IMR-90 (cell line): Measurements from ENCODE around the gene KLF2. TPM values are rescaled to one million over a fixed set of nuclear protein-coding genes. Genes with fewer than 3 reads are reported as not detected.

Experiments
- ATAC-seq: fragments of 200-7000 bp; cut with Tn5 transposase; 2 replicates; pipeline ENCODE4 v1.9.1; 2020; ENCODE audit warnings: low read depth, mild to moderate bottlenecking, moderate library complexity
- BruUV-seq: library from RNA; stranded (reverse); fragments of 400-500 nt; replicated peaks from 2 replicates; lab custom pipeline; 2021; lab: Mats Ljungman, UMichigan
- CTCF ChIA-PET: fragments of 300-600 bp; formaldehyde crosslinking; extraction: SDS; loops from one replicate; lab custom pipeline; 2021; ENCODE audit warnings: antibody characterized with exemption; lab: Yijun Ruan, JAX
- POLR2A ChIA-PET: fragments of 300-600 bp; sonication (Branson Sonifier 250); formaldehyde crosslinking; loops from one replicate; lab custom pipeline; 2022; ENCODE audit warnings: antibody characterized with exemption; ENCODE audit not compliant: unreplicated experiment; lab: Charles Lee
- DNase-seq: peaks from one replicate; pipeline ENCODE4 v3.0.0; 2013
- H2AFZ ChIP-seq: replicated peaks from 2 replicates; pipeline ENCODE3; 2013; ENCODE audit warnings: low read length, mild to moderate bottlenecking; ENCODE audit not compliant: poor library complexity
- H2AK5ac ChIP-seq: 2 replicates; pipeline ENCODE4 v1.6.1; 2013; ENCODE audit warnings: low read depth, low read length, inconsistent platforms
- H2AK9ac ChIP-seq: replicated peaks from 2 replicates; pipeline ENCODE3; 2013; ENCODE audit warnings: mild to moderate bottlenecking, low read depth, low read length, moderate library complexity; ENCODE audit not compliant: poor library complexity
- H2BK120ac ChIP-seq: 2 replicates; pipeline ENCODE4 v1.6.1; 2013; ENCODE audit warnings: low read depth, low read length, inconsistent platforms
- H2BK15ac ChIP-seq: 3 replicates; pipeline ENCODE4 v1.6.1; 2013; ENCODE audit warnings: low read depth, low read length, inconsistent platforms
- H2BK20ac ChIP-seq: 2 replicates; pipeline ENCODE4 v1.6.1; 2013; ENCODE audit warnings: low read depth, mild to moderate bottlenecking, inconsistent platforms, low read length, moderate library complexity
- H2BK5ac ChIP-seq: 2 replicates; pipeline ENCODE4 v1.6.1; 2013; ENCODE audit warnings: mild to moderate bottlenecking, low read depth, low read length, inconsistent platforms; ENCODE audit not compliant: poor library complexity, severe bottlenecking
- H3K14ac ChIP-seq: replicated peaks from 2 replicates; pipeline ENCODE4 v1.6.1; 2013; ENCODE audit warnings: low read depth, low read length, inconsistent platforms
- H3K18ac ChIP-seq: 2 replicates; pipeline ENCODE4 v1.6.1; 2013; ENCODE audit warnings: low read depth, low read length, control low read depth
- H3K23ac ChIP-seq: 2 replicates; pipeline ENCODE4 v1.6.1; 2013; ENCODE audit warnings: low read depth, low read length, inconsistent platforms
- H3K27ac ChIP-seq: 2 replicates; pipeline ENCODE4 v1.5.1; 2013; ENCODE audit warnings: mild to moderate bottlenecking, control low read depth, low read length; ENCODE audit not compliant: insufficient read depth
- H3K27me3 ChIP-seq: 2 replicates; pipeline ENCODE4 v1.6.1; 2013; ENCODE audit warnings: low read length; ENCODE audit not compliant: control insufficient read depth, insufficient read depth
- H3K36me3 ChIP-seq: 2 replicates; pipeline ENCODE4 v1.6.1; 2013; ENCODE audit warnings: low read length, mixed read lengths; ENCODE audit not compliant: control insufficient read depth, insufficient read depth
- H3K4ac ChIP-seq: 2 replicates; pipeline ENCODE4 v1.6.1; 2013; ENCODE audit warnings: low read depth, low read length, inconsistent platforms
- H3K4me1 ChIP-seq: 2 replicates; pipeline ENCODE4 v1.6.1; 2013; ENCODE audit warnings: low read length, mixed read lengths; ENCODE audit not compliant: control insufficient read depth, insufficient read depth
- H3K4me2 ChIP-seq: 2 replicates; pipeline ENCODE4 v1.6.1; 2013; ENCODE audit warnings: low read depth, mild to moderate bottlenecking, control low read depth, low read length, moderate library complexity
- H3K4me3 ChIP-seq: 2 replicates; pipeline ENCODE4 v1.5.1; 2013; ENCODE audit warnings: low read depth, mild to moderate bottlenecking, control low read depth, low read length, moderate library complexity; ENCODE audit not compliant: insufficient read depth
- H3K56ac ChIP-seq: 2 replicates; pipeline ENCODE4 v1.6.1; 2013; ENCODE audit warnings: low read length, inconsistent platforms; ENCODE audit not compliant: insufficient read depth; ENCODE audit errors: extremely low read depth
- H3K79me1 ChIP-seq, 2 experiments: 2 replicates each; pipeline ENCODE4 v1.6.1; 2013; ENCODE audit warnings: low read length in 2 of 2, inconsistent platforms in 1 of 2, low read depth in 1 of 2
- H3K9ac ChIP-seq: 2 replicates; pipeline ENCODE4 v1.6.1; 2013; ENCODE audit warnings: low read depth, low read length, control low read depth
- H3K9me1 ChIP-seq: 2 replicates; pipeline ENCODE4 v1.6.1; 2013; ENCODE audit warnings: low read length, inconsistent platforms; ENCODE audit not compliant: insufficient read depth
- H3K9me3 ChIP-seq: 2 replicates; pipeline ENCODE4 v1.6.1; 2013; ENCODE audit warnings: low read length; ENCODE audit not compliant: control insufficient read depth, insufficient read depth
- H4K20me1 ChIP-seq: 2 replicates; pipeline ENCODE4 v1.6.1; 2013; ENCODE audit warnings: low read length, inconsistent platforms; ENCODE audit not compliant: insufficient read depth
- H4K5ac ChIP-seq: 2 replicates; pipeline ENCODE4 v1.6.1; 2013; ENCODE audit warnings: mild to moderate bottlenecking, low read depth, low read length, control low read depth
- H4K8ac ChIP-seq, 2 experiments: 2 replicates each; pipeline ENCODE4 v1.6.1; 2013; ENCODE audit warnings: low read depth in 2 of 2, low read length in 2 of 2, control low read depth in 1 of 2, inconsistent platforms in 1 of 2
- H4K91ac ChIP-seq: 2 replicates; pipeline ENCODE4 v1.6.1; 2013; ENCODE audit warnings: low read depth, low read length, inconsistent platforms; ENCODE audit not compliant: insufficient read depth
- BHLHE40 ChIP-seq: fragments of 150-350 bp; IDR thresholded peaks from 2 replicates; pipeline ENCODE4 v1.6.1; 2016; ENCODE audit warnings: mild to moderate bottlenecking, low read depth, low read length
- CHD1 ChIP-seq: IDR thresholded peaks from 2 replicates; pipeline ENCODE4 v1.6.1; 2012; ENCODE audit warnings: low read depth, low read length, improper control_type of control experiment
- FOS ChIP-seq: fragments of 150-350 bp; IDR thresholded peaks from 2 replicates; pipeline ENCODE4 v1.6.1; 2016; ENCODE audit warnings: low read depth, low read length
- MAZ ChIP-seq: IDR thresholded peaks from 2 replicates; pipeline ENCODE4 v1.6.1; 2012; ENCODE audit warnings: low read depth, mild to moderate bottlenecking, low read length, improper control_type of control experiment, moderate library complexity, borderline replicate concordance
- MXI1 ChIP-seq: IDR thresholded peaks from 2 replicates; pipeline ENCODE4 v1.6.1; 2012; ENCODE audit warnings: low read depth, mild to moderate bottlenecking, low read length, moderate library complexity, borderline replicate concordance
- NFE2L2 ChIP-seq: fragments of 150-350 bp; IDR thresholded peaks from 2 replicates; pipeline ENCODE4 v1.6.1; 2016; ENCODE audit warnings: low read depth, mild to moderate bottlenecking, low read length
- RCOR1 ChIP-seq: IDR thresholded peaks from 2 replicates; pipeline ENCODE4 v1.6.1; 2012; ENCODE audit warnings: mild to moderate bottlenecking, low read length, improper control_type of control experiment; ENCODE audit not compliant: insufficient replicate concordance
- RFX5 ChIP-seq: IDR thresholded peaks from 2 replicates; pipeline ENCODE4 v1.8.0; 2012; ENCODE audit warnings: low read depth, mild to moderate bottlenecking, low read length, moderate library complexity
- SMC3 ChIP-seq: fragments of 150-350 bp; IDR thresholded peaks from 2 replicates; pipeline ENCODE4 v1.6.1; 2016; ENCODE audit warnings: low read depth, mild to moderate bottlenecking, antibody characterized with exemption, low read length, moderate library complexity
- WGBS, 2 experiments: methylation state at CpG; one replicate each; pipeline versions ENCODE4 v1.1.5 to v1.1.7; 2013; ENCODE audit warnings: missing lambda C conversion rate in 2 of 2; ENCODE audit not compliant: insufficient read length in 1 of 2; ENCODE audit errors: extremely low coverage in 2 of 2; 5-methylcytosine and 5-hydroxymethylcytosine counted together
- dilution Hi-C: fragments of 300-500 bp; cut with HindIII; formaldehyde crosslinking; loops from one replicate; pipeline ENCODE4 v1.14.3; 2018; ENCODE audit warnings: low sequenced_read_pairs; ENCODE audit not compliant: unreplicated experiment
- in situ Hi-C: fragments of 300-500 bp; cut with MboI; formaldehyde crosslinking; loops from 3 replicates; pipeline ENCODE4 v1.14.3; 2019; ENCODE audit warnings: low sequenced_read_pairs, inconsistent platforms, mixed read lengths
- intact Hi-C: fragments of 100-400 bp; cut with micrococcal nuclease; formaldehyde crosslinking; loops from 2 replicates; pipeline ENCODE4 v1.10.0; 2022
- polyA plus RNA-seq, 3 experiments: library from polyadenylated mRNA; depleted of rRNA; stranded (reverse); fragments of >200 nt; gene quantifications; 2 replicates each; pipeline ENCODE4 v1.2.3, GENCODE V29; 2012; ENCODE audit warnings: low replicate concordance in 1 of 3
- total RNA-seq: library from RNA; depleted of rRNA; stranded (reverse); fragments of >200 nt; gene quantifications from 2 replicates; pipeline ENCODE4 v1.2.3, GENCODE V29; 2012

KLF2 gene
- total and polyA plus RNA-seq, 2 of the 4 experiments (the other 2 are of a cell fraction): 1.1 to 34.4 TPM

DNA sequence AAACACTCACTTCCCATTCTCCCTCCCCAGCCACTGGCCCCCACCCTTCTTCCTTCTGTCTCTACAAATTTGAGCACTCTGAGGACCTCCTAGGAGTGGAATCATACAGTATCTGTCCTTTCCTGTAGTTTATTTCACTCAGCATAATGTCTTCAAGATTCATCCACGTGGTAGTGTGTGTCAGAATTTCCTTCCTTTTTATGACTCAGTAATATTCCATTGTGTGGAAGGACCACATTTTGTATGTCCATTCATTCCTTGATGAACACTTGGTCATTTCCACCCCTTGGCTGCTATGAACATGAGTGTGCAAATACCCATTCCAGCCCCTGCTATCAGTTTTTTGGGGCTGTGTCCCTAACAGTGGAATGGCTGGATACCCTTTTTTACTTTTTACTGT is 9.8 kb downstream of the KLF2 start:
- Histone ChIP-seq H3K14ac (no peak overlapping the region), H3K4me2 (no peak overlapping the region), H3K4me1 (peaks cover 18% of the 10 kb centered on the region), H3K23ac (no peak overlapping the region), H2BK5ac (no peak overlapping the region), H2AK9ac (no peak overlapping the region), H4K8ac (no peak overlapping the region), H2AFZ (no peak overlapping the region), H3K4ac (peak overlapping the region; percentile 54), H3K9ac (no peak overlapping the region), H3K4me3 (no peak overlapping the region), H2BK120ac (peak overlapping the region; percentile 35; the same call in 1 of the 2 replicates), H4K20me1 (no peaks in the 10 kb centered on the region), H3K79me1 (no peaks in the 10 kb centered on the region; a peak in 1 of 4 replicates), H3K27me3 (no peaks in the 10 kb centered on the region), H2AK5ac (0 out of 2 replicates have a peak overlapping the region, but pooled peaks have one; percentile 53), H2BK15ac (no peak overlapping the region), H3K36me3 (no peaks in the 10 kb centered on the region), H3K9me3 (no peaks in the 10 kb centered on the region), H2BK20ac (no peak overlapping the region; the same call in 1 of the 2 replicates), H3K56ac (no peak overlapping the region), H4K91ac (no peak overlapping the region), H3K9me1 (peaks cover 11% of the 10 kb centered on the region), H3K18ac (no peak overlapping the region), H4K5ac (no peak overlapping the region), H3K27ac (no peak overlapping the region)
- ChIA-PET CTCF (no interaction called here), POLR2A (no interaction called here)
- dilution Hi-C loops: no loop called here
- intact Hi-C loops: no loop called here
- DNase-seq (no peak), ATAC-seq (no peak)
- BruUV-seq: no TSS peak
- whole genome bisulfite sequencing, 2 experiments: no CpG with 5 or more reads among the region's 1 CpG
- in situ Hi-C loops: no loop called here
- TF ChIP-seq MAZ (no peak), BHLHE40 (no peak), FOS (no peak), RFX5 (no peak), MXI1 (no peak), CHD1 (no peak), RCOR1 (no peak), NFE2L2 (no peak), SMC3 (no peak)
